Testis (tissue), 3 donors: ENCODE data around the gene FBLN2. TPM values are rescaled to one million over a fixed set of nuclear protein-coding genes. Genes with fewer than 3 reads are reported as not detected.

Experiments used
- DNase-seq: peaks from one replicate; pipeline ENCODE4 v3.0.0-alpha.2; 2019
- H3K27ac ChIP-seq, 2 donors: fragments of 200-600 bp; sonication (generic); one replicate each; pipeline ENCODE4 v1.5.1; 2019
- H3K27me3 ChIP-seq: fragments of 200-600 bp; sonication (generic); one replicate; pipeline ENCODE4 v1.5.1; 2019
- H3K36me3 ChIP-seq: fragments of 200-600 bp; sonication (generic); one replicate; pipeline ENCODE4 v1.5.1; 2017; ENCODE audit warnings: low read depth; ENCODE audit errors: missing control alignments
- H3K4me1 ChIP-seq: fragments of 200-600 bp; sonication (generic); one replicate; pipeline ENCODE4 v1.5.1; 2019
- H3K4me3 ChIP-seq, 2 donors: fragments of 200-600 bp; sonication (generic); one replicate each; pipeline ENCODE4 v1.5.1; 2017 to 2019
- H3K9me3 ChIP-seq: fragments of 200-600 bp; sonication (generic); one replicate; pipeline ENCODE4 v1.5.1; 2017
- CTCF ChIP-seq, 3 experiments: fragments of 450-650 bp in 2 of 3; fragments of 200-600 bp in 1 of 3; sonication (generic) in 1 of 3; IDR thresholded peaks; one replicate each; pipeline ENCODE4 v1.5.1; 2016 to 2019; ENCODE audit warnings: antibody characterized with exemption in 3 of 3, mild to moderate bottlenecking in 2 of 3, moderate library complexity in 1 of 3
- POLR2A ChIP-seq: fragments of 450-650 bp; IDR thresholded peaks from one replicate; pipeline ENCODE4 v1.6.1; 2017; ENCODE audit warnings: antibody characterized with exemption, mild to moderate bottlenecking, moderate library complexity
- WGBS, 2 donors: methylation state at CpG; one replicate each; pipeline ENCODE4 v1.1.5; 2018; 5-methylcytosine and 5-hydroxymethylcytosine counted together
- intact Hi-C: fragments of 100-400 bp; cut with DNase I; formaldehyde crosslinking; loops from one replicate; pipeline ENCODE4 v1.15.1; 2023; ENCODE audit warnings: low total_unique reads
- polyA plus RNA-seq: library from polyadenylated mRNA; stranded (reverse); fragments of 350-450 nt; fragmentation: Illumina TruSeq; extraction: RNeasy Lipid Tissue Mini Kit (QIAGEN cat#74804); gene quantifications from one replicate; pipeline ENCODE4 v1.2.3, GENCODE V29; 2014; ENCODE audit warnings: low read depth, low replicate concordance; ENCODE audit not compliant: insufficient read depth
- total RNA-seq, 2 donors: library from RNA; depleted of rRNA; stranded (reverse); fragments of >200 nt; gene quantifications; one replicate each; pipeline ENCODE4 v1.2.3, GENCODE V29; 2016

Gene FBLN2
- total and polyA plus RNA-seq, 3 donors from 2014 or later, result 172 to 334 (median 248) TPM

DNA sequence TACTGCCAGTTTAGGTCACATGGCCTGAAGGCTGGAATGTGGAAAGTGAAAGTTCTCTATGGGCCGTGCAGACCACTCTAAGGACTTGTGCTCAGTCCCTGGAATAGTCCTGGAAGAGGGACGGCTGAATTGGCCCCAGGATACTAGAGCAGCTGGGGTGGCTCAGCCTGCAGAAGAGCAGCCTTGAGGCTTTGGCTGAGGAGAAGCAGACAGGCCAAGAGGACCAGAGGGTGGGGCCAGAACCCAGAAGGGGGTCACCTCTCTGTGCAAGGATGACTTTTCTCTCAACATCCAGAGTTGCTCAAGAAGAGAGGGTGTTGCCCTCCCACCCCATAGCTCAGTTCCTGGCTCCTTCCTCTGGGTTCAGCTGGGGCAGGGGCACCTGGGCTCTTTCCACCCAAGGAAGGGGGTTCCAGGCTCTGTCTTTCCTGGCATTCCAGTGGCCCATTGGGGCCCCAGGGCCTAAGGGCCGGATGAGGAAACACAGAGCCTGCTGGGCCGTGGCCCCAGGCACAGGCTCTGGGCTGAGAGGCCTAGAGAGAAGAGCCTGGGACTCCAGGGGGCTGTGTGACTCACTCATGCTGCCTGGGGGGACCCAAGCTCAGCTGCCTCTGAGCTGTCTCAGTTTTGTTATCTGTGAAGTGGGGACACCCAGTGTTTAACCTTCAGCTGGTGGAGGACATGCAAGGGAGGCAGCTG is 8.5 kb upstream of the FBLN2 start:
- Histone ChIP-seq H3K9me3 (no peaks in the 10 kb centered on the region), H3K27me3 (no peaks in the 10 kb centered on the region), H3K4me3 (no peak overlapping the region), H3K27ac (peak overlapping the region in 1 of 2 donors; percentile 53), H3K36me3 (no peaks in the 10 kb centered on the region), H3K4me1 (peaks cover 10% of the 10 kb centered on the region)
- peak; percentile 65 for DNase-seq
- intact Hi-C loops, result no loop called here
- TF ChIP-seq CTCF (IDR thresholded peaks at IDR 0.05) (no peak), POLR2A (no peak)
- 52 to 71% methylated on average over 4 of the region's 4 CpGs for WGBS, 2 donors

DNA sequence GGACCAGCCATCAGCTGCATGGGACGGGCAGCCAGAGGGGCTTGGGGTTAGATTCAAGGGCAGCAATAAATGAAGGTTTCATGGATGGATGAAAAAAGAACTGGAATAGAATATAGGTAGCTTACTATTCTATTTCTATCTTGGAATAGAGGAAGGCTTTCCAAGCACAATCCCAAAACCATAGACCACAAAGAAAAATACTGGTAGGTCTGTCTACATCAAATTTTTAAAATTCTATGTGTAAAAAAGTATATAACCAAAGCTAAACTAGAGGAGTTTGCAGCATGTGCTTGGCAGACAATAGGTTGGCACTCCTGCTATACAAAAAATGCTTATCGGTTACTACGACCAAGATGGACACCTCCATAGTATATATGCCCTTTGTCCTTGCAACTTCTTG is 7.2 kb upstream of the FBLN2 start:
- 56 to 60% methylated on average over 3 of the region's 3 CpGs for WGBS, 2 donors
- Histone ChIP-seq H3K4me3 (no peak overlapping the region), H3K27ac (no peak overlapping the region), H3K36me3 (no peaks in the 10 kb centered on the region), H3K9me3 (no peaks in the 10 kb centered on the region), H3K27me3 (no peaks in the 10 kb centered on the region), H3K4me1 (peaks cover 21% of the 10 kb centered on the region)
- TF ChIP-seq CTCF (IDR thresholded peaks at IDR 0.05), result no peak
- TF ChIP-seq POLR2A, result no peak
- DNase-seq, result no peak
- intact Hi-C loops, result no loop called here

DNA sequence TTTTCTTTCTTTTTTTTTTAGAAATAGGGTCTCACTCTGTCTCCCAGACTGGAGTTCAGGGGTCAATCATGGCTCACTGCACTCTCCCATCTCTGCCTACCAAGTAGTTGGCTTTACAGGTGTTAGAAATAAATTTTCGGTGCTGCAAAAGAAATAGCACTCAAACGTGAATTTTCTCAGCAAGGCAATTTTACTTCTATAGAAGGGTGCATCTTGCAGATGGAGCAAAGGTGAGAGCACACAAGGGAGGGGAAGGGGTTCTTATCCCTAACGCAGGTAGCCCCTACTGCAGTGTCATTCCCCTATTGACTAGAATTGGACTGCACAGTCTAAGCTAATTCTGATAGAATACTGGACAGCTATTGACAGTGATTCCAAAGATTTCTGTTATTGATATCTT is 6.8 kb upstream of the FBLN2 start:
- H3K36me3 ChIP-seq, result no peaks in the 10 kb centered on the region
- peaks cover 21% of the 10 kb centered on the region for H3K4me1 ChIP-seq
- no peak overlapping the region for H3K4me3 ChIP-seq
- H3K27me3 ChIP-seq, result no peaks in the 10 kb centered on the region
- H3K9me3 ChIP-seq, result no peaks in the 10 kb centered on the region
- TF ChIP-seq CTCF (IDR thresholded peaks at IDR 0.05) (no peak), POLR2A (no peak)
- no peak for DNase-seq
- no peak overlapping the region for H3K27ac ChIP-seq
- 87 to 90% methylated on average over 3 of the region's 3 CpGs for WGBS, 2 donors
- intact Hi-C loops, result no loop called here

DNA sequence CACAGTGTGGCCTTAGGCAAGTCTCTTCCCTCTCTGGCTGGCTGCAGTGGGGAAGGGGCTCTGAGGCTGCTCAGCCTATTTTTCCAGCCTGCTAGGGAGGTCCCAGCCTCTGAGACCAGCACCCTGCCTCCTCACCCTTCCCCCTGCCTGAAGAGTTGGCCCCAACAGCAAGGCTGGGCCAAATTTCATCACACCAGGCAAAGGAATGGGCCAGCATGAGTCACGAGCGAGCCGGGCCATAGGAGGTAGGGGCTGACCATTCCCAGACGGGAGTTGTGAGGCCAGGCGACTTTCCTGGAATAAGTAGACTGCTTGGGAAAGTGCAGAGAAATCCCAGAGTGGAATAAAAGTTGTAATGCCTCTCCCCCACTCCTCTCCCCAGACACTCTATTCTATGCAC is 5.7 kb upstream of the FBLN2 start:
- TF ChIP-seq POLR2A (no peak), CTCF (IDR thresholded peaks at IDR 0.05) (no peak)
- Histone ChIP-seq H3K9me3 (no peaks in the 10 kb centered on the region), H3K4me1 (peaks cover 28% of the 10 kb centered on the region), H3K36me3 (no peaks in the 10 kb centered on the region), H3K27me3 (no peaks in the 10 kb centered on the region), H3K4me3 (no peak overlapping the region), H3K27ac (no peak overlapping the region)
- intact Hi-C loops, result no loop called here
- WGBS, 2 donors, result 69 to 74% methylated on average over 3 to 5 of the region's 5 CpGs
- peak; percentile 59 for DNase-seq

GRCh38 chr3:13544293-13544831 is 4.6 kb upstream of the FBLN2 start:
- Histone ChIP-seq H3K9me3 (no peaks in the 10 kb centered on the region), H3K4me1 (peaks cover 32% of the 10 kb centered on the region), H3K27ac (no peak overlapping the region), H3K4me3 (no peak overlapping the region), H3K36me3 (no peaks in the 10 kb centered on the region), H3K27me3 (no peaks in the 10 kb centered on the region)
- TF ChIP-seq POLR2A, result no peak
- no peak for TF ChIP-seq CTCF (IDR thresholded peaks at IDR 0.05)
- DNase-seq, result no peak
- WGBS, 2 donors, result 75 to 76% methylated on average over 4 to 6 of the region's 6 CpGs
- intact Hi-C loops, result no loop called here
